Measurements from ENCODE around the gene PCK2.

GRCh38 chr14:24079491-24080141 is 14.5 kb upstream of the PCK2 start:
- no peak for TF ChIP-seq CTCF (IDR thresholded peaks at IDR 0.05)
- TF ChIP-seq POLR2A (IDR thresholded peaks at IDR 0.05), result no peak
